GM12878 (cell line): ENCODE data around the gene OXTR. TPM values are rescaled to one million over a fixed set of nuclear protein-coding genes. Genes with fewer than 3 reads are reported as not detected.

ENCODE experiments used
- ATAC-seq: fragments of 200-7000 bp; cut with Tn5 transposase; 3 replicates; pipeline ENCODE4 v1.9.1; 2020; ENCODE audit warnings: mild to moderate bottlenecking, moderate library complexity
- BruUV-seq: library from RNA; stranded (reverse); fragments of 400-500 nt; replicated peaks from 2 replicates; lab custom pipeline; 2021; lab: Mats Ljungman, UMichigan
- CTCF ChIA-PET: fragments of 300-600 bp; sonication (Branson Sonifier 250); formaldehyde crosslinking; extraction: SDS; loops from one replicate; lab custom pipeline; 2021; ENCODE audit warnings: inconsistent platforms; lab: Yijun Ruan, JAX
- POLR2A ChIA-PET: fragments of 350-600 bp; formaldehyde crosslinking; extraction: SDS; loops from one replicate; lab custom pipeline; 2021; ENCODE audit warnings: inconsistent platforms; lab: Charles Lee
- RAD21 ChIA-PET: fragments of 300-600 bp; sonication (Branson Sonifier 250); formaldehyde crosslinking; loops from one replicate; lab custom pipeline; 2023; ENCODE audit warnings: antibody characterized with exemption; ENCODE audit not compliant: unreplicated experiment; lab: Charles Lee
- SMC1A ChIA-PET: fragments of 300-600 bp; sonication (Branson Sonifier 250); formaldehyde crosslinking; loops from one replicate; lab custom pipeline; 2023; ENCODE audit not compliant: unreplicated experiment, uncharacterized antibody; lab: Charles Lee
- DNase-seq: peaks from one replicate; pipeline ENCODE4 v3.0.0-alpha.2; 2011; ENCODE audit warnings: low read depth, low spot score
- FAIRE-seq: peaks from 3 replicates; lab custom pipeline; 2011; peaks lifted over from hg19 to GRCh38; lab: Jason Lieb, UNC
- H2AFZ ChIP-seq: 2 replicates; pipeline ENCODE4 v1.6.0; 2011; ENCODE audit warnings: low read depth, low read length, control low read depth; ENCODE audit not compliant: control insufficient read depth
- H3K27ac ChIP-seq: 2 replicates; pipeline ENCODE4 v1.5.1; 2011; ENCODE audit warnings: control low read depth; ENCODE audit not compliant: control insufficient read depth, insufficient read depth
- H3K27me3 ChIP-seq, 2 experiments: replicated peaks in 1 of 2; 2 replicates each; pipeline versions ENCODE4 v1.6.0 to v1.6.1; 2011; ENCODE audit warnings: low read length in 1 of 2; ENCODE audit not compliant: control insufficient read depth in 2 of 2, insufficient read depth in 2 of 2
- H3K36me3 ChIP-seq, 2 experiments: 2 replicates each; pipeline ENCODE4 v1.5.1; 2011; ENCODE audit warnings: low read length in 1 of 2; ENCODE audit not compliant: control insufficient read depth in 2 of 2, insufficient read depth in 2 of 2
- H3K4me1 ChIP-seq: 2 replicates; pipeline ENCODE4 v1.6.1; 2011; ENCODE audit warnings: mild to moderate bottlenecking, low read length, moderate library complexity, mixed read lengths; ENCODE audit not compliant: control insufficient read depth, insufficient read depth
- H3K4me2 ChIP-seq: 2 replicates; pipeline ENCODE4 v1.6.0; 2011; ENCODE audit warnings: control low read depth; ENCODE audit not compliant: control insufficient read depth, insufficient read depth
- H3K4me3 ChIP-seq: fragments of 200-600 bp; sonication (generic); 2 replicates; pipeline ENCODE4 v1.5.1; 2016
- H3K79me2 ChIP-seq: 2 replicates; pipeline ENCODE4 v1.6.0; 2011; ENCODE audit warnings: low read length; ENCODE audit not compliant: control insufficient read depth, insufficient read depth
- H3K9ac ChIP-seq: 2 replicates; pipeline ENCODE4 v1.8.0; 2011; ENCODE audit warnings: low read length, control low read depth, mixed read lengths; ENCODE audit not compliant: control insufficient read depth, insufficient read depth
- H3K9me3 ChIP-seq: replicated peaks from 3 replicates; pipeline ENCODE4 v1.5.1; 2011; ENCODE audit warnings: mild to moderate bottlenecking, low read length; ENCODE audit not compliant: control insufficient read depth, insufficient read depth
- H4K20me1 ChIP-seq: 2 replicates; pipeline ENCODE4 v1.6.0; 2011; ENCODE audit not compliant: control insufficient read depth, insufficient read depth
- ASH2L ChIP-seq: fragments of 300-600, 200-600 bp; sonication (generic); IDR thresholded peaks from 2 replicates; pipeline ENCODE4 v1.6.1; 2017; ENCODE audit warnings: low read depth, mild to moderate bottlenecking, borderline replicate concordance
- BACH1 ChIP-seq: fragments of 450-650 bp; IDR thresholded peaks from 2 replicates; pipeline ENCODE4 v1.6.1; 2017; ENCODE audit warnings: mild to moderate bottlenecking, borderline replicate concordance
- FOS ChIP-seq: IDR thresholded peaks from 3 replicates; pipeline ENCODE4 v1.6.1; 2011; ENCODE audit warnings: borderline replicate concordance; ENCODE audit not compliant: insufficient read length; ENCODE audit errors: extremely low read depth
- MYB ChIP-seq: fragments of 150-350 bp; IDR thresholded peaks from 2 replicates; pipeline ENCODE4 v1.6.1; 2014; ENCODE audit warnings: mild to moderate bottlenecking, low read depth, low read length, borderline replicate concordance
- PAX8 ChIP-seq: fragments of 450-650 bp; IDR thresholded peaks from 2 replicates; pipeline ENCODE4 v1.6.1; 2017; ENCODE audit warnings: mild to moderate bottlenecking, moderate library complexity
- PML ChIP-seq: IDR thresholded peaks from 2 replicates; pipeline ENCODE4 v1.6.1; 2012; ENCODE audit warnings: low read length, inconsistent platforms
- RAD21 ChIP-seq: IDR thresholded peaks from 2 replicates; pipeline ENCODE4 v1.6.1; 2011; ENCODE audit warnings: mild to moderate bottlenecking, low read depth, low read length, moderate library complexity; ENCODE audit not compliant: insufficient read depth
- SMAD1 ChIP-seq: fragments of 450-650 bp; IDR thresholded peaks from 2 replicates; pipeline ENCODE4 v1.6.1; 2018; ENCODE audit warnings: mild to moderate bottlenecking, low read depth; ENCODE audit not compliant: partially characterized antibody
- SMC3 ChIP-seq: IDR thresholded peaks from 2 replicates; pipeline ENCODE4 v1.6.1; 2011; ENCODE audit warnings: low read length, improper control_type of control experiment, borderline replicate concordance
- SREBF1 ChIP-seq: IDR thresholded peaks from 2 replicates; pipeline ENCODE4 v1.6.1; 2012; ENCODE audit warnings: mild to moderate bottlenecking, low read length
- TCF7 ChIP-seq: IDR thresholded peaks from 2 replicates; pipeline ENCODE4 v1.6.1; 2014; ENCODE audit warnings: antibody characterized with exemption, borderline replicate concordance
- YY1 ChIP-seq: IDR thresholded peaks from 2 replicates; pipeline ENCODE4 v1.6.1; 2011; ENCODE audit warnings: low read depth, mild to moderate bottlenecking, low read length
- ZNF274 ChIP-seq: IDR thresholded peaks from one replicate; pipeline ENCODE4 v1.8.0; 2011; ENCODE audit not compliant: insufficient read length, insufficient read depth
- WGBS: methylation state at CpG from one replicate; pipeline ENCODE4 v1.1.6; 2016; ENCODE audit warnings: low lambda C conversion rate; ENCODE audit not compliant: insufficient replicate concordance, insufficient coverage; ENCODE audit errors: missing lambda C conversion rate; 5-methylcytosine and 5-hydroxymethylcytosine counted together
- in situ Hi-C: fragments of 300-500 bp; cut with MboI; formaldehyde crosslinking; loops from 9 replicates; pipeline ENCODE4 v1.14.3; 2018; ENCODE audit warnings: mixed read lengths
- intact Hi-C: fragments of 100-400 bp; cut with micrococcal nuclease; formaldehyde crosslinking; loops from one replicate; pipeline ENCODE4 v1.14.2; 2022; ENCODE audit not compliant: unreplicated experiment
- polyA plus RNA-seq, 11 experiments: library from polyadenylated mRNA; depleted of rRNA in 4 of 11; unstranded in 6 of 11; stranded (reverse) in 5 of 11; fragments of >200 nt; fragmentation: Nextera tagmentation in 4 of 11; fragmentation: Illumina TruSeq in 1 of 11; extraction: Ambion mirVana in 4 of 11; extraction: Trizol in 1 of 11; gene quantifications; 1 replicate in 1 of 11; 2 replicates in 10 of 11; pipeline versions ENCODE4 v1.2.1 to v1.2.3, GENCODE V29; 2011 to 2016; ENCODE audit warnings: inconsistent platforms in 2 of 11, missing spikeins in 2 of 11, low read depth in 1 of 11
- total RNA-seq, 4 experiments: library from RNA; depleted of rRNA in 3 of 4; stranded (reverse); fragments of >200 nt in 3 of 4; fragmentation: Illumina TruSeq in 1 of 4; extraction: Trizol in 1 of 4; gene quantifications; 2 replicates each; pipeline versions ENCODE4 v1.2.1 to v1.2.3, GENCODE V29; 2013 to 2021
- TF ChIP-seq, protein P1 (sequence below): fragments of 450-650 bp; IDR thresholded peaks from 2 replicates; pipeline ENCODE4 v1.6.1; 2017; ENCODE audit warnings: low read depth, mild to moderate bottlenecking, moderate library complexity
- TF ChIP-seq, protein P2 (sequence below): fragments of 450-650 bp; formaldehyde crosslinking; IDR thresholded peaks from 2 replicates; pipeline ENCODE4 v1.4.0; 2022; ENCODE audit warnings: mild to moderate bottlenecking, moderate library complexity
- TF ChIP-seq, protein P3 (sequence below): IDR thresholded peaks from 2 replicates; pipeline ENCODE4 v1.6.1; 2011; ENCODE audit warnings: mild to moderate bottlenecking, low read depth, low read length, moderate library complexity; ENCODE audit not compliant: insufficient replicate concordance
- TF ChIP-seq, protein P4 (sequence below): fragments of 450-650 bp; IDR thresholded peaks from 2 replicates; pipeline ENCODE4 v1.6.1; 2017; ENCODE audit warnings: antibody characterized with exemption, mild to moderate bottlenecking, moderate library complexity

OXTR gene
- total and polyA plus RNA-seq, 10 of the 15 experiments (the other 5 are each of a cell fraction or from before 2014, with no cell fraction given) = 0.43 to 5.9 (median 2.6) TPM

DNA sequence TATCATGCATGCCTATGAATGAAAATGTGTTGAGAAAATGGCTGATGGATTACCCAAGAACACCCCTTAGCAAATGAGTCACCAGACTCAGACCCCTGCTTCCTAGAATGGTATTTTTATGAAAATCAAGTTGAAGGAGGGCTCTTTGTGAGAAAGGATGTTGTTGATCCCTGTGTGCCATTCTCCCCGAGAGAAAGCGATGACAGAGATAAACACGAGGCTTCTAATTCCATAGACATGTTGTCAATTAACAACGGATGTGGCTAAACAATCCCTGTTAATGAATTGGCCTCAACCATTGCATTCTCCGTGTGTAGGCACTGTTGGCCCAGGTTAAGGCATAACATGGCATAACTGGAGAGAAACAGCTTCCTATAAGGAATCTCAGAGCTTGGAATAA, 5.8 kb upstream of the OXTR start:
- Histone ChIP-seq H3K36me3 (no peaks in the 10 kb centered on the region), H3K27me3 (no peaks in the 10 kb centered on the region), H3K79me2 (no peaks in the 10 kb centered on the region), H3K9me3 (no peaks in the 10 kb centered on the region), H3K4me3 (no peak overlapping the region), H4K20me1 (no peaks in the 10 kb centered on the region; the same call in 1 of the 2 replicates), H3K4me2 (no peak overlapping the region), H3K9ac (no peak overlapping the region), H3K27ac (no peak overlapping the region), H2AFZ (no peak overlapping the region), H3K4me1 (no peaks in the 10 kb centered on the region; the same call in 1 of the 2 replicates)
- FAIRE-seq = no peak
- POLR2A ChIA-PET = no interaction called here
- ATAC-seq = no peak
- no peak for DNase-seq
- intact Hi-C loops (no loop called here), in situ Hi-C loops (no loop called here)
- RAD21 ChIA-PET = no interaction called here
- 57% methylated on average over 5 of the region's 5 CpGs for WGBS
- CTCF ChIA-PET = no interaction called here
- BruUV-seq = no TSS peak
- SMC1A ChIA-PET = no interaction called here
- TF ChIP-seq, protein P1, sequence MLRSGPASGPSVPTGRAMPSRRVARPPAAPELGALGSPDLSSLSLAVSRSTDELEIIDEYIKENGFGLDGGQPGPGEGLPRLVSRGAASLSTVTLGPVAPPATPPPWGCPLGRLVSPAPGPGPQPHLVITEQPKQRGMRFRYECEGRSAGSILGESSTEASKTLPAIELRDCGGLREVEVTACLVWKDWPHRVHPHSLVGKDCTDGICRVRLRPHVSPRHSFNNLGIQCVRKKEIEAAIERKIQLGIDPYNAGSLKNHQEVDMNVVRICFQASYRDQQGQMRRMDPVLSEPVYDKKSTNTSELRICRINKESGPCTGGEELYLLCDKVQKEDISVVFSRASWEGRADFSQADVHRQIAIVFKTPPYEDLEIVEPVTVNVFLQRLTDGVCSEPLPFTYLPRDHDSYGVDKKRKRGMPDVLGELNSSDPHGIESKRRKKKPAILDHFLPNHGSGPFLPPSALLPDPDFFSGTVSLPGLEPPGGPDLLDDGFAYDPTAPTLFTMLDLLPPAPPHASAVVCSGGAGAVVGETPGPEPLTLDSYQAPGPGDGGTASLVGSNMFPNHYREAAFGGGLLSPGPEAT = no peak
- TF ChIP-seq FOS (no peak), ZNF274 (no peak), PAX8 (no peak), MYB (no peak), YY1 (no peak), TCF7 (no peak), PML (no peak), SMAD1 (no peak), RAD21 (no peak), BACH1 (no peak), ASH2L (no peak), SREBF1 (no peak), SMC3 (no peak)
- TF ChIP-seq, protein P2, sequence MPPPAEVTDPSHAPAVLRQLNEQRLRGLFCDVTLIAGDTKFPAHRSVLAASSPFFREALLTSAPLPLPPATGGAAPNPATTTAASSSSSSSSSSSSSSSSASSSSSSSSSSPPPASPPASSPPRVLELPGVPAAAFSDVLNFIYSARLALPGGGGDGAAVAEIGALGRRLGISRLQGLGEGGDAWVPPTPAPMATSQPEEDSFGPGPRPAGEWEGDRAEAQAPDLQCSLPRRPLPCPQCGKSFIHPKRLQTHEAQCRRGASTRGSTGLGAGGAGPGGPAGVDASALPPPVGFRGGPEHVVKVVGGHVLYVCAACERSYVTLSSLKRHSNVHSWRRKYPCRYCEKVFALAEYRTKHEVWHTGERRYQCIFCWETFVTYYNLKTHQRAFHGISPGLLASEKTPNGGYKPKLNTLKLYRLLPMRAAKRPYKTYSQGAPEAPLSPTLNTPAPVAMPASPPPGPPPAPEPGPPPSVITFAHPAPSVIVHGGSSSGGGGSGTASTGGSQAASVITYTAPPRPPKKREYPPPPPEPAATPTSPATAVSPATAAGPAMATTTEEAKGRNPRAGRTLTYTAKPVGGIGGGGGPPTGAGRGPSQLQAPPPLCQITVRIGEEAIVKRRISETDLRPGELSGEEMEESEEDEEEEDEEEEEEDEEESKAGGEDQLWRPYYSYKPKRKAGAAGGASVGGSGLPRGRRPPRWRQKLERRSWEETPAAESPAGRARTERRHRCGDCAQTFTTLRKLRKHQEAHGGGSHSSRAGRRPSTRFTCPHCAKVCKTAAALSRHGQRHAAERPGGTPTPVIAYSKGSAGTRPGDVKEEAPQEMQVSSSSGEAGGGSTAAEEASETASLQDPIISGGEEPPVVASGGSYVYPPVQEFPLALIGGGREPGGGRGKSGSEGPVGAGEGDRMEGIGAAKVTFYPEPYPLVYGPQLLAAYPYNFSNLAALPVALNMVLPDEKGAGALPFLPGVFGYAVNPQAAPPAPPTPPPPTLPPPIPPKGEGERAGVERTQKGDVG = no peak
- TF ChIP-seq, protein P3, sequence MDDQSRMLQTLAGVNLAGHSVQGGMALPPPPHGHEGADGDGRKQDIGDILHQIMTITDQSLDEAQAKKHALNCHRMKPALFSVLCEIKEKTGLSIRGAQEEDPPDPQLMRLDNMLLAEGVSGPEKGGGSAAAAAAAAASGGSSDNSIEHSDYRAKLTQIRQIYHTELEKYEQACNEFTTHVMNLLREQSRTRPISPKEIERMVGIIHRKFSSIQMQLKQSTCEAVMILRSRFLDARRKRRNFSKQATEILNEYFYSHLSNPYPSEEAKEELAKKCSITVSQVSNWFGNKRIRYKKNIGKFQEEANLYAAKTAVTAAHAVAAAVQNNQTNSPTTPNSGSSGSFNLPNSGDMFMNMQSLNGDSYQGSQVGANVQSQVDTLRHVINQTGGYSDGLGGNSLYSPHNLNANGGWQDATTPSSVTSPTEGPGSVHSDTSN = no peak
- TF ChIP-seq, protein P4, sequence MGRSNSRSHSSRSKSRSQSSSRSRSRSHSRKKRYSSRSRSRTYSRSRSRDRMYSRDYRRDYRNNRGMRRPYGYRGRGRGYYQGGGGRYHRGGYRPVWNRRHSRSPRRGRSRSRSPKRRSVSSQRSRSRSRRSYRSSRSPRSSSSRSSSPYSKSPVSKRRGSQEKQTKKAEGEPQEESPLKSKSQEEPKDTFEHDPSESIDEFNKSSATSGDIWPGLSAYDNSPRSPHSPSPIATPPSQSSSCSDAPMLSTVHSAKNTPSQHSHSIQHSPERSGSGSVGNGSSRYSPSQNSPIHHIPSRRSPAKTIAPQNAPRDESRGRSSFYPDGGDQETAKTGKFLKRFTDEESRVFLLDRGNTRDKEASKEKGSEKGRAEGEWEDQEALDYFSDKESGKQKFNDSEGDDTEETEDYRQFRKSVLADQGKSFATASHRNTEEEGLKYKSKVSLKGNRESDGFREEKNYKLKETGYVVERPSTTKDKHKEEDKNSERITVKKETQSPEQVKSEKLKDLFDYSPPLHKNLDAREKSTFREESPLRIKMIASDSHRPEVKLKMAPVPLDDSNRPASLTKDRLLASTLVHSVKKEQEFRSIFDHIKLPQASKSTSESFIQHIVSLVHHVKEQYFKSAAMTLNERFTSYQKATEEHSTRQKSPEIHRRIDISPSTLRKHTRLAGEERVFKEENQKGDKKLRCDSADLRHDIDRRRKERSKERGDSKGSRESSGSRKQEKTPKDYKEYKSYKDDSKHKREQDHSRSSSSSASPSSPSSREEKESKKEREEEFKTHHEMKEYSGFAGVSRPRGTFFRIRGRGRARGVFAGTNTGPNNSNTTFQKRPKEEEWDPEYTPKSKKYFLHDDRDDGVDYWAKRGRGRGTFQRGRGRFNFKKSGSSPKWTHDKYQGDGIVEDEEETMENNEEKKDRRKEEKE = no peak
